Endothelial cell (in vitro differentiated cells): ENCODE measurements around the gene MYH9. TPM values are rescaled to one million over a fixed set of nuclear protein-coding genes. Genes with fewer than 3 reads are reported as not detected.
A peak's percentile ranks its signal among the peaks of the same experiment; 100 is the strongest.
"Not testable (repeated sequence)": the region's sequence is repeated elsewhere in the genome, so short reads cannot be mapped to it uniquely, and the experiment has no call there.

Experiments
- DNase-seq: peaks from one replicate; pipeline ENCODE4 v3.0.0; 2021; ENCODE audit warnings: low spot score
- H3K27ac Mint-ChIP-seq: one replicate; pipeline ENCODE4 v1.8.0; 2021; ENCODE audit warnings: mixed read lengths, inconsistent platforms; ENCODE audit not compliant: unreplicated experiment
- H3K27me3 Mint-ChIP-seq: one replicate; pipeline ENCODE4 v1.8.0; 2021; ENCODE audit warnings: mild to moderate bottlenecking, moderate library complexity, mixed read lengths, inconsistent platforms; ENCODE audit not compliant: unreplicated experiment
- H3K36me3 Mint-ChIP-seq: one replicate; pipeline ENCODE4 v1.8.0; 2021; ENCODE audit warnings: mild to moderate bottlenecking, low read depth, mixed read lengths, inconsistent platforms; ENCODE audit not compliant: unreplicated experiment
- H3K4me1 Mint-ChIP-seq: one replicate; pipeline ENCODE4 v1.8.0; 2021; ENCODE audit warnings: mild to moderate bottlenecking, mixed read lengths, inconsistent platforms; ENCODE audit not compliant: unreplicated experiment
- H3K4me3 Mint-ChIP-seq: one replicate; pipeline ENCODE4 v1.8.0; 2021; ENCODE audit warnings: mild to moderate bottlenecking, mixed read lengths, inconsistent platforms; ENCODE audit not compliant: unreplicated experiment
- H3K9me3 Mint-ChIP-seq: one replicate; pipeline ENCODE4 v1.8.0; 2021; ENCODE audit warnings: mixed read lengths, inconsistent platforms; ENCODE audit not compliant: unreplicated experiment
- total RNA-seq: library from RNA; stranded (reverse); fragmentation: NEBNext Ultra II Directional; extraction: Animal tissue kit (Norgen Biotek cat#: 25700); gene quantifications from one replicate; pipeline ENCODE4 v1.2.1, GENCODE V29; 2021; ENCODE audit not compliant: unreplicated experiment
- TF ChIP-seq, protein P1 (sequence below): fragments of 200-600 bp; sonication (generic); IDR thresholded peaks from one replicate; pipeline ENCODE4 v1.5.0; 2021; ENCODE audit warnings: antibody characterized with exemption; ENCODE audit not compliant: unreplicated experiment

MYH9 gene
- total RNA-seq, 1 donor from 2014 or later, result 931 TPM

DNA sequence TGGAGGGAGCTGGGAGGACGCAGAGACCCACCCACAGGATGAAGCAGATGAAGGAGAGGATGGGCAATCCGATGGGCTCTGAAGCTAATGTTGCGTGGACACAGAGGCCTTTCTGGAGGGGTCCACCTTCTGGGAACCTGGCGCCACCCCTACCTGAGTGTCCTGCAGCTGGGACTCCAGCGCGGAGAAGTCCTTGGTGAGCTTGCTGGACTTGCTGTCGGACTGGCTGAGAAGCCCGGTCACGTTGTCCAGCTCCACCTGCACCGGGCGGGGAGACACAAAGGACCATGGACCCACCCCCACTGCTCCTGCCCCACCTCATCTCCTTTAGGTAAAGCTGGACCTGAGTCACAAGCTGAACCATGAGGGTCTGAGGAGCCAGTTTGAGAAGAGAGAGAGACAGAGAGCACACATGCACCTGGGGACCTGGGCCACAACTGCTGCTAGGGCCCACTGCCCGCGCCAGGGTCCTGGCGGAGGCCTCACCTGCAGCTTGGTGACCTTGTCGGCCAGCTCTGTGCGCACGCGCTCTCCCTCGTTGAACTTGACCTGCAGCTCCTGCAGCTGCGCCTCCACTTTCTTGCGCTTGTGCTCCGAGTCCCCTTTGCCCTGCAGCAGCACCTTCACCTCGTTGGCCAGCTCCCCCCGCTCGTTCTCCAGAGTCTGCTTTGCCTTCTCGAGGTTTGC, 94.0 kb downstream of the MYH9 start:
- Mint-ChIP-seq H3K27ac (no peak overlapping the region), H3K36me3 (peaks cover 67% of the 10 kb centered on the region), H3K27me3 (peaks cover 17% of the 10 kb centered on the region), H3K4me3 (no peak overlapping the region), H3K9me3 (no peaks in the 10 kb centered on the region), H3K4me1 (peaks cover 2% of the 10 kb centered on the region)
- TF ChIP-seq, protein P1, sequence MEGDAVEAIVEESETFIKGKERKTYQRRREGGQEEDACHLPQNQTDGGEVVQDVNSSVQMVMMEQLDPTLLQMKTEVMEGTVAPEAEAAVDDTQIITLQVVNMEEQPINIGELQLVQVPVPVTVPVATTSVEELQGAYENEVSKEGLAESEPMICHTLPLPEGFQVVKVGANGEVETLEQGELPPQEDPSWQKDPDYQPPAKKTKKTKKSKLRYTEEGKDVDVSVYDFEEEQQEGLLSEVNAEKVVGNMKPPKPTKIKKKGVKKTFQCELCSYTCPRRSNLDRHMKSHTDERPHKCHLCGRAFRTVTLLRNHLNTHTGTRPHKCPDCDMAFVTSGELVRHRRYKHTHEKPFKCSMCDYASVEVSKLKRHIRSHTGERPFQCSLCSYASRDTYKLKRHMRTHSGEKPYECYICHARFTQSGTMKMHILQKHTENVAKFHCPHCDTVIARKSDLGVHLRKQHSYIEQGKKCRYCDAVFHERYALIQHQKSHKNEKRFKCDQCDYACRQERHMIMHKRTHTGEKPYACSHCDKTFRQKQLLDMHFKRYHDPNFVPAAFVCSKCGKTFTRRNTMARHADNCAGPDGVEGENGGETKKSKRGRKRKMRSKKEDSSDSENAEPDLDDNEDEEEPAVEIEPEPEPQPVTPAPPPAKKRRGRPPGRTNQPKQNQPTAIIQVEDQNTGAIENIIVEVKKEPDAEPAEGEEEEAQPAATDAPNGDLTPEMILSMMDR, result no peak
- DNase-seq, result no peak

- Mint-ChIP-seq H3K4me1 (peaks cover 2% of the 10 kb centered on the region), H3K27me3 (peaks cover 19% of the 10 kb centered on the region), H3K36me3 (peaks cover 68% of the 10 kb centered on the region), H3K9me3 (no peaks in the 10 kb centered on the region), H3K27ac (no peak overlapping the region), H3K4me3 (peak overlapping the region; percentile 56)
- TF ChIP-seq, protein P1, result no peak
- DNase-seq, result no peak
Observed at GRCh38 chr22:36292823-36293530, 94.8 kb downstream of the MYH9 start.

GRCh38 chr22:36291831-36292740, 95.7 kb downstream of the MYH9 start:
- Mint-ChIP-seq H3K27ac (no peak overlapping the region), H3K36me3 (peaks cover 67% of the 10 kb centered on the region), H3K27me3 (peaks cover 18% of the 10 kb centered on the region), H3K4me3 (peak overlapping the region; percentile 21), H3K4me1 (peaks cover 2% of the 10 kb centered on the region), H3K9me3 (no peaks in the 10 kb centered on the region)
- TF ChIP-seq, protein P1, result no peak
- no peak for DNase-seq

- H3K9me3 Mint-ChIP-seq, H3K27ac Mint-ChIP-seq, DNase-seq, H3K4me3 Mint-ChIP-seq, H3K4me1 Mint-ChIP-seq: not testable (repeated sequence)
- H3K27me3 Mint-ChIP-seq, result peaks cover 24% of the 10 kb centered on the region
- peaks cover 63% of the 10 kb centered on the region for H3K36me3 Mint-ChIP-seq
Observed at GRCh38 chr22:36290391-36291075, 97.2 kb downstream of the MYH9 start.

DNA sequence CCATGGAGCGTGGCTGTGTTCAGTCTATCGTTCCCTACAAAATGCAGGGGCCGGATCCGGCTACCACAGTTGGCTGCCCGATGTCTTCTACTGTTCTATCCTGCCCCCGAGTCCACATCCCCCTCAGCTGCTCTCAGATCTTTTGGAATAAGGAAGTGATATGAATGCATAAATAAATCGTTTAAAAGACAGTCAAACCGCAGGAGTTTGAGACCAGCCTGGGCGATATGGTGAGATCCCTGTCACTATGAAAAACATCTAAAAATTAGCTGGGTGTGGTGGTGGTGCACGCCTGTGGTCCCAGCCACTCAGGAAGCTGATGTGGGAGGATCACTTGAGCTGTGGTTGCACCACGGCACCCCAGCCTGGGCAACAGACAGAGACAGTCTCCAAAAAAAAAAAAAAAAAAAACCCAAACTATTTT, 97.8 kb downstream of the MYH9 start:
- not testable (repeated sequence) for H3K9me3 Mint-ChIP-seq, H3K27ac Mint-ChIP-seq, H3K4me1 Mint-ChIP-seq, DNase-seq
- Mint-ChIP-seq H3K27me3 (peaks cover 22% of the 10 kb centered on the region), H3K36me3 (peaks cover 60% of the 10 kb centered on the region), H3K4me3 (peak overlapping the region; percentile 70)
